HCT116 (cell line): ENCODE data around the gene FGGY. TPM values are rescaled to one million over a fixed set of nuclear protein-coding genes. Genes with fewer than 3 reads are reported as not detected.

Source experiments
- ATAC-seq: fragments of 200-7000 bp; cut with Tn5 transposase; 2 replicates; pipeline ENCODE4 v1.9.1; 2020; ENCODE audit warnings: mild to moderate bottlenecking, moderate library complexity
- BruUV-seq: library from RNA; stranded (reverse); fragments of 400-500 nt; replicated peaks from 2 replicates; lab custom pipeline; 2021; lab: Mats Ljungman, UMichigan
- CTCF ChIA-PET: fragments of 300-600 bp; sonication (Branson Sonifier 250); formaldehyde crosslinking; loops from one replicate; lab custom pipeline; 2021; ENCODE audit warnings: antibody characterized with exemption; lab: Charles Lee
- POLR2A ChIA-PET: fragments of 300-600, 350-600 bp; sonication (Branson Sonifier 250); formaldehyde crosslinking; loops from one replicate; lab custom pipeline; 2021; ENCODE audit warnings: antibody characterized with exemption; lab: Charles Lee
- RAD21 ChIA-PET, 2 experiments: fragments of 300-600 bp; sonication (Branson Sonifier 250); formaldehyde crosslinking; loops; one replicate each; lab custom pipeline; 2023; ENCODE audit warnings: low total read pairs in 2 of 2; ENCODE audit not compliant: uncharacterized antibody in 2 of 2, unreplicated experiment in 2 of 2, low non-redundant PET in 1 of 2; lab: Charles Lee
- DNase-seq: peaks from one replicate; pipeline ENCODE4 v3.0.0-alpha.2; 2010; ENCODE audit warnings: low read depth, low spot score
- H2AFZ ChIP-seq: fragments of 200-600 bp; shearing (Covaris generic), sonication (generic); 2 replicates; pipeline ENCODE4 v1.6.1; 2017; ENCODE audit warnings: low read depth, mixed run types, mixed read lengths, antibody characterized with exemption, low read length; ENCODE audit not compliant: poor library complexity, severe bottlenecking
- H3K27ac ChIP-seq: 2 replicates; pipeline ENCODE4 v1.5.1; 2012; ENCODE audit warnings: low read depth, low read length
- H3K27me3 ChIP-seq: fragments of 200-600 bp; sonication (generic); 2 replicates; pipeline ENCODE4 v1.6.1; 2016; ENCODE audit warnings: mixed run types, low read length, mixed read lengths; ENCODE audit not compliant: insufficient read depth
- H3K36me3 ChIP-seq, 2 experiments: fragments of 200-500 bp in 1 of 2; fragments of 200-600 bp in 1 of 2; sonication (Bioruptor generic) in 1 of 2; sonication (generic) in 1 of 2; 2 replicates each; pipeline versions ENCODE4 v1.5.1 to v1.6.1; 2014 to 2016; ENCODE audit warnings: low read length in 2 of 2, inconsistent platforms in 1 of 2, mixed read lengths in 1 of 2, mixed run types in 1 of 2; ENCODE audit not compliant: insufficient read depth in 2 of 2, control insufficient read depth in 1 of 2
- H3K4me1 ChIP-seq, 2 experiments: fragments of 200-600 bp in 1 of 2; sonication (generic) in 1 of 2; 2 replicates each; pipeline versions ENCODE4 v1.5.1 to v1.6.1; 2012 to 2017; ENCODE audit warnings: low read length in 2 of 2, inconsistent platforms in 1 of 2, mild to moderate bottlenecking in 1 of 2, mixed read lengths in 1 of 2, mixed run types in 1 of 2, moderate library complexity in 1 of 2; ENCODE audit not compliant: insufficient read depth in 2 of 2, control insufficient read depth in 1 of 2
- H3K4me2 ChIP-seq: fragments of 200-600 bp; sonication (generic); 2 replicates; pipeline ENCODE4 v1.6.1; 2017; ENCODE audit warnings: mixed run types, low read length, mixed read lengths
- H3K4me3 ChIP-seq, 2 experiments: fragments of 200-600 bp in 1 of 2; sonication (generic) in 1 of 2; replicated peaks in 1 of 2; 2 replicates each; pipeline ENCODE4 v1.5.1; 2011 to 2016; ENCODE audit warnings: low read length in 2 of 2, control low read depth in 1 of 2, low read depth in 1 of 2, mild to moderate bottlenecking in 1 of 2, mixed read lengths in 1 of 2, mixed run types in 1 of 2
- H3K79me2 ChIP-seq: fragments of 200-600 bp; sonication (generic); 2 replicates; pipeline ENCODE4 v1.6.1; 2017; ENCODE audit warnings: mild to moderate bottlenecking, mixed run types, low read length, moderate library complexity, mixed read lengths; ENCODE audit not compliant: insufficient read depth
- H3K9ac ChIP-seq: fragments of 200-600 bp; sonication (generic); 2 replicates; pipeline ENCODE4 v1.6.1; 2016; ENCODE audit warnings: low read length, mixed read lengths
- H3K9me2 ChIP-seq: fragments of 200-600 bp; sonication (generic), shearing (Covaris generic); 2 replicates; pipeline ENCODE4 v1.6.1; 2017; ENCODE audit warnings: mixed run types, mild to moderate bottlenecking, moderate library complexity; ENCODE audit not compliant: insufficient read depth
- H3K9me3 ChIP-seq, 2 experiments: fragments of 200-500 bp in 1 of 2; fragments of 200-600 bp in 1 of 2; sonication (Bioruptor generic) in 1 of 2; sonication (generic) in 1 of 2; 2 replicates each; pipeline ENCODE4 v1.6.1; 2014 to 2017; ENCODE audit warnings: low read length in 2 of 2, mixed read lengths in 2 of 2, inconsistent platforms in 1 of 2, low read depth in 1 of 2, mild to moderate bottlenecking in 1 of 2, mixed run types in 1 of 2, moderate library complexity in 1 of 2; ENCODE audit not compliant: control insufficient read depth in 1 of 2, insufficient read depth in 1 of 2
- H4K20me1 ChIP-seq: fragments of 200-600 bp; sonication (generic), shearing (Covaris generic); 2 replicates; pipeline ENCODE4 v1.6.1; 2017; ENCODE audit warnings: mixed run types, mild to moderate bottlenecking, moderate library complexity; ENCODE audit not compliant: insufficient read depth
- ATF3 ChIP-seq: IDR thresholded peaks from 2 replicates; pipeline ENCODE4 v1.6.1; 2012
- CEBPB ChIP-seq: IDR thresholded peaks from 2 replicates; pipeline ENCODE4 v1.6.1; 2012; ENCODE audit warnings: low read depth
- CTCF ChIP-seq, 3 experiments: fragments of 200-600 bp in 1 of 3; sonication (generic) in 1 of 3; IDR thresholded peaks in 2 of 3; conservative IDR thresholded peaks in 1 of 3; 2 replicates each; pipeline ENCODE4 v1.5.1; 2012 to 2017; ENCODE audit warnings: low read depth in 2 of 3, low read length in 2 of 3, antibody characterized with exemption in 1 of 3, borderline replicate concordance in 1 of 3, control low read depth in 1 of 3, mild to moderate bottlenecking in 1 of 3, mixed read lengths in 1 of 3, mixed run types in 1 of 3, moderate library complexity in 1 of 3; ENCODE audit not compliant: insufficient read depth in 1 of 3
- EGR1 ChIP-seq: IDR thresholded peaks from 2 replicates; pipeline ENCODE4 v1.6.1; 2012; ENCODE audit warnings: low read depth
- ELF1 ChIP-seq: IDR thresholded peaks from 2 replicates; pipeline ENCODE4 v1.6.1; 2012; ENCODE audit warnings: low read depth, borderline replicate concordance
- POLR2AphosphoS5 ChIP-seq: IDR thresholded peaks from 2 replicates; pipeline ENCODE4 v1.6.1; 2011; ENCODE audit warnings: mild to moderate bottlenecking, low read depth, low read length, moderate library complexity
- RAD21 ChIP-seq: IDR thresholded peaks from 2 replicates; pipeline ENCODE4 v1.6.1; 2012; ENCODE audit warnings: low read depth, mild to moderate bottlenecking
- REST ChIP-seq: IDR thresholded peaks from 2 replicates; pipeline ENCODE4 v1.6.1; 2012; ENCODE audit warnings: low read depth
- TCF7L2 ChIP-seq: IDR thresholded peaks from 2 replicates; pipeline ENCODE4 v1.7.0; 2011; ENCODE audit warnings: borderline replicate concordance, inconsistent platforms; ENCODE audit not compliant: insufficient read depth, insufficient read length; ENCODE audit errors: extremely low read depth
- YY1 ChIP-seq: IDR thresholded peaks from 2 replicates; pipeline ENCODE4 v1.6.1; 2011; ENCODE audit warnings: low read length, low read depth, moderate library complexity, mild to moderate bottlenecking; ENCODE audit not compliant: insufficient replicate concordance; ENCODE audit errors: extremely low read depth
- intact Hi-C: fragments of 100-400 bp; cut with micrococcal nuclease; formaldehyde crosslinking; loops from 2 replicates; pipeline ENCODE4 v1.10.0; 2022
- total RNA-seq: library from RNA; stranded (reverse); gene quantifications from one replicate; pipeline ENCODE4 v1.2.1, GENCODE V29; 2021; ENCODE audit not compliant: unreplicated experiment

Gene FGGY
- total RNA-seq, 1 experiment from 2014 or later = 10.6 TPM

GRCh38 chr1:59409986-59410385 lies 113.1 kb downstream of the FGGY start:
- no peak for ATAC-seq
- no peaks in the 10 kb centered on the region for H3K79me2 ChIP-seq
- ChIA-PET RAD21 (no interaction called here), CTCF (no interaction called here), POLR2A (no interaction called here)
- BruUV-seq = no TSS peak
- no peak overlapping the region for H3K27ac ChIP-seq
- no peaks in the 10 kb centered on the region for H3K9me2 ChIP-seq
- no peaks in the 10 kb centered on the region for H4K20me1 ChIP-seq
- no peak overlapping the region for H3K9ac ChIP-seq
- no peaks in the 10 kb centered on the region for H3K9me3 ChIP-seq
- TF ChIP-seq REST (no peak), ELF1 (no peak), POLR2AphosphoS5 (no peak)
- H3K4me3 ChIP-seq = no peak overlapping the region
- intact Hi-C loops = no loop called here
- DNase-seq = no peak
- H3K4me1 ChIP-seq = no peaks in the 10 kb centered on the region
- H3K27me3 ChIP-seq = no peaks in the 10 kb centered on the region
- H3K4me2 ChIP-seq = no peak overlapping the region
- no peak overlapping the region for H2AFZ ChIP-seq
- H3K36me3 ChIP-seq = no peaks in the 10 kb centered on the region

- Histone ChIP-seq H3K27me3 (no peaks in the 10 kb centered on the region), H3K4me3 (no peak overlapping the region), H3K79me2 (no peaks in the 10 kb centered on the region), H3K36me3 (no peaks in the 10 kb centered on the region), H2AFZ (no peak overlapping the region), H4K20me1 (no peaks in the 10 kb centered on the region), H3K4me2 (no peak overlapping the region), H3K9me3 (no peaks in the 10 kb centered on the region), H3K4me1 (no peaks in the 10 kb centered on the region), H3K9ac (no peak overlapping the region), H3K9me2 (no peaks in the 10 kb centered on the region), H3K27ac (no peak overlapping the region)
- intact Hi-C loops = no loop called here
- CTCF ChIA-PET = no interaction called here
- POLR2A ChIA-PET = no interaction called here
- RAD21 ChIA-PET = no interaction called here
- ATAC-seq (no peak), DNase-seq (no peak)
- no TSS peak for BruUV-seq
- no peak for TF ChIP-seq ATF3
- no peak for TF ChIP-seq ELF1
- TF ChIP-seq CTCF (IDR thresholded peaks at IDR 0.05 in 2 of 3, conservative IDR thresholded peaks at IDR 0.05 in 1 of 3; ENCODE audit: borderline replicate concordance in 1 of 3, insufficient read depth in 1 of 3, low read depth in 2 of 3, low read length in 2 of 3) = no peak
- TF ChIP-seq YY1 = no peak
- TF ChIP-seq EGR1 = no peak
- no peak for TF ChIP-seq CEBPB
- no peak for TF ChIP-seq TCF7L2
- TF ChIP-seq REST = no peak
- TF ChIP-seq RAD21 = no peak
These were observed 113.6 kb downstream of the FGGY start for GRCh38 chr1:59410457-59410856.
